Right cardiac atrium (tissue), 5 donors: ENCODE measurements around the gene FBXO8. TPM values are rescaled to one million over a fixed set of nuclear protein-coding genes. Genes with fewer than 3 reads are reported as not detected.

Source experiments
- polyA plus RNA-seq: library from polyadenylated mRNA; stranded (reverse); fragments of 200-250 nt; gene quantifications from one replicate; pipeline ENCODE4 v1.2.3, GENCODE V29; 2013
- total RNA-seq, 4 donors: library from RNA; stranded (reverse); fragmentation: NEBNext Ultra II Directional; extraction: Animal tissue kit (Norgen Biotek cat#: 25700); gene quantifications; one replicate each; pipeline ENCODE4 v1.2.1, GENCODE V29; 2021
- donor health status: healthy with polysubstance abuse.
- donor health status: DM: no; HTN: yes; CAD: no.
- donor health status: DM: no; HTN: no; CAD: no.
- donor health status: DM: no; HTN: yes; CAD: no; lungs with severe emphysema.
- donor health status: DM: yes; HTN: yes; CAD: no.

FBXO8 gene
- total and polyA plus RNA-seq, 5 donors = 22.5 to 32.0 (median 29.7) TPM

Other genes with a start within 250 kb of the FBXO8 start
- 10 to 100 TPM; 14.6 to 20.0 (median 19.6) TPM for gene CEP44, start 244 bp upstream of the FBXO8 start, total RNA-seq
- gene CEP44, start 244 bp upstream of the FBXO8 start, polyA plus RNA-seq = 8.2 TPM
- 1 to 10 TPM in 1 of 4 donors, under 1 TPM in 3; 0.34 to 1.6 (median 0.60) TPM for gene HPGD, start 238.8 kb upstream of the FBXO8 start, total RNA-seq
- 0.18 TPM for gene HPGD, start 238.8 kb upstream of the FBXO8 start, polyA plus RNA-seq